Progenitor cell of endocrine pancreas (in vitro differentiated cells): ENCODE measurements around the gene NDUFB3. TPM values are rescaled to one million over a fixed set of nuclear protein-coding genes. Genes with fewer than 3 reads are reported as not detected.
"Not testable (repeated sequence)": the region's sequence is repeated elsewhere in the genome, so short reads cannot be mapped to it uniquely, and the experiment has no call there.

Source experiments
- DNase-seq: peaks from one replicate; pipeline ENCODE4 v3.0.0; 2021; ENCODE audit warnings: low spot score; ENCODE audit not compliant: unreplicated experiment
- H3K27ac Mint-ChIP-seq: 2 replicates; pipeline ENCODE4 v1.8.0; 2021; ENCODE audit warnings: mild to moderate bottlenecking, moderate library complexity, mixed read lengths
- H3K27me3 Mint-ChIP-seq: 2 replicates; pipeline ENCODE4 v1.8.0; 2021; ENCODE audit warnings: mixed read lengths
- H3K36me3 Mint-ChIP-seq: 2 replicates; pipeline ENCODE4 v1.8.0; 2022; ENCODE audit warnings: mixed read lengths; ENCODE audit not compliant: insufficient read depth
- H3K4me1 Mint-ChIP-seq: 2 replicates; pipeline ENCODE4 v1.8.0; 2021; ENCODE audit warnings: low read depth, mixed read lengths
- H3K4me3 Mint-ChIP-seq: 2 replicates; pipeline ENCODE4 v1.8.0; 2021; ENCODE audit warnings: low read depth, mild to moderate bottlenecking, moderate library complexity, mixed read lengths
- H3K9me3 Mint-ChIP-seq: 2 replicates; pipeline ENCODE4 v1.8.0; 2021; ENCODE audit warnings: low read depth, mixed read lengths
- CTCF ChIP-seq: fragments of 200-600 bp; sonication (generic); IDR thresholded peaks from one replicate; pipeline ENCODE4 v1.5.0; 2021; ENCODE audit warnings: antibody characterized with exemption, mild to moderate bottlenecking; ENCODE audit not compliant: unreplicated experiment
- total RNA-seq: library from RNA; stranded (reverse); gene quantifications from 2 replicates; pipeline ENCODE4 v1.2.1, GENCODE V29; 2021

The NDUFB3 gene
- total RNA-seq, 1 donor from 2014 or later, result 75.7 TPM

GRCh38 chr2:201040867-201041628 is 30.8 kb upstream of the NDUFB3 start:
- DNase-seq, result no peak
- H3K27ac Mint-ChIP-seq, result no peak overlapping the region
- H3K36me3 Mint-ChIP-seq, result peaks cover 36% of the 10 kb centered on the region
- H3K27me3 Mint-ChIP-seq, result no peaks in the 10 kb centered on the region
- no peak overlapping the region for H3K4me3 Mint-ChIP-seq
- H3K9me3 Mint-ChIP-seq, result peaks cover 14% of the 10 kb centered on the region
- H3K4me1 Mint-ChIP-seq, result no peaks in the 10 kb centered on the region
- TF ChIP-seq CTCF, result no peak

DNA sequence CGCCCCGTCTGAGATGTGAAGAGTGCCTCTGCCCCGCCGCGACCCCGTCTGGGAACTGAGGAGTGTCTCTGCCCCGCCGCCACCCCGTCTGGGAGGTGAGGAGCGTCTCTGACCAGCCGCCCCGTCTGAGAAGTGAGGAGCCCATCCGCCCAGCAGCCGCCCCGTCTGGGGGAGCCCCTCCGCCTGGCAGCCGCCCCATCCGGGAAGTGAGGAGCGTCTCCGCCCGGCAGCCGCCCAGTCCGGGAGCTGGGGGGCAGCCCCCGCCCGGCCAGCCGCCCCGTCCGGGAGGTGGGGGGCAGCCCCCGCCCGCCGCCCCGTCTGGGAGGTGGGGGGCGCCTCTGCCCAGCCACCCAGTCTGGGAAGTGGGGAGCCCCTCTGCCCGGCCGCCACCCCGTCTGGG is 29.4 kb upstream of the NDUFB3 start:
- H3K4me3 Mint-ChIP-seq, H3K27me3 Mint-ChIP-seq, H3K27ac Mint-ChIP-seq, H3K4me1 Mint-ChIP-seq, DNase-seq: not testable (repeated sequence)
- peaks cover 31% of the 10 kb centered on the region for H3K36me3 Mint-ChIP-seq
- peaks cover 16% of the 10 kb centered on the region for H3K9me3 Mint-ChIP-seq

- peaks cover 17% of the 10 kb centered on the region for H3K9me3 Mint-ChIP-seq
- H3K4me1 Mint-ChIP-seq, H3K4me3 Mint-ChIP-seq, H3K27me3 Mint-ChIP-seq, DNase-seq, H3K27ac Mint-ChIP-seq: not testable (repeated sequence)
- peaks cover 30% of the 10 kb centered on the region for H3K36me3 Mint-ChIP-seq
Observed at GRCh38 chr2:201043050-201043449, 28.8 kb upstream of the NDUFB3 start.

DNA sequence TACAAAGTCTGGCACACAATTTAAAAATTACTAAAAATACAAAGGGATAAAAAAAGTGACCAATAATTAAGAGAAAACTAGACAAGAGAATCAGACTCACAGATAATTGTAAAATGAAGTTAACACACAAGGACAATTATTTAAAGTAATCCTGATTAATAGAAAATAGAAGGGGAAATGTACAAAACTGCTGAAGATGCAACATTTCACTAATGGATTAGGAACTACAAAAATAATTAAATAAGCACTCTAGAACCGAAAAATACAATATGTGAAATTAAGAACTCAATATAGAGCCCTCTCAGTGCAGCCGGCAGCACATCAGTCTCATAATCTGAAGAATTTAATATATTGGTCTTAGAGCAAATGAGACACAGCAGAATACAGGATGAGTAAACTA is 24.9 kb upstream of the NDUFB3 start:
- H3K4me1 Mint-ChIP-seq, result no peaks in the 10 kb centered on the region
- TF ChIP-seq CTCF, result no peak
- peaks cover 19% of the 10 kb centered on the region for H3K36me3 Mint-ChIP-seq
- no peak overlapping the region for H3K4me3 Mint-ChIP-seq
- no peak overlapping the region for H3K27ac Mint-ChIP-seq
- peaks cover 7% of the 10 kb centered on the region for H3K9me3 Mint-ChIP-seq
- no peak for DNase-seq
- no peaks in the 10 kb centered on the region for H3K27me3 Mint-ChIP-seq

GRCh38 chr2:201049455-201049854 is 22.3 kb upstream of the NDUFB3 start:
- peaks cover 14% of the 10 kb centered on the region for H3K36me3 Mint-ChIP-seq
- no peaks in the 10 kb centered on the region for H3K4me1 Mint-ChIP-seq
- H3K27me3 Mint-ChIP-seq, result no peaks in the 10 kb centered on the region
- TF ChIP-seq CTCF, result no peak
- DNase-seq, result no peak
- no peak overlapping the region for H3K4me3 Mint-ChIP-seq
- peaks cover 7% of the 10 kb centered on the region for H3K9me3 Mint-ChIP-seq
- H3K27ac Mint-ChIP-seq, result no peak overlapping the region

GRCh38 chr2:201057087-201057521 is 14.7 kb upstream of the NDUFB3 start:
- TF ChIP-seq CTCF, result no peak
- Mint-ChIP-seq H3K36me3 (peaks cover 8% of the 10 kb centered on the region), H3K27me3 (no peaks in the 10 kb centered on the region), H3K4me3 (no peak overlapping the region), H3K4me1 (peaks cover 14% of the 10 kb centered on the region), H3K9me3 (no peaks in the 10 kb centered on the region), H3K27ac (no peak overlapping the region)
- no peak for DNase-seq
